Measurements from ENCODE around the gene NT5C1B. TPM values are rescaled to one million over a fixed set of nuclear protein-coding genes. Genes with fewer than 3 reads are reported as not detected.
"Not testable (repeated sequence)": the region's sequence is repeated elsewhere in the genome, so short reads cannot be mapped to it uniquely, and the experiment has no call there.

NT5C1B gene
- 1 to 10 TPM in 1 of 4 donors, under 1 TPM in 3; 0.66 to 1.1 (median 0.91) TPM for polyA plus RNA-seq (ENCODE audit: insufficient read length in 4 of 4)

GRCh38 chr2:18589354-18589753 is at the start of gene NT5C1B:
Gene NT5C1B (minus strand): TSS chr2:18589569. CDS start chr2:18589468, 101 bp downstream.
- no peak for DNase-seq (ENCODE audit: low read depth in 4 of 4, low spot score in 3 of 4)

- no peak for DNase-seq (ENCODE audit: low read depth in 4 of 4, low spot score in 3 of 4)
Measured at GRCh38 chr2:18637196-18637595, 47.8 kb upstream of the NT5C1B start.

- not testable (repeated sequence) for DNase-seq (ENCODE audit: low read depth in 4 of 4, low spot score in 3 of 4)
Measured at GRCh38 chr2:18632699-18633098, 43.3 kb upstream of the NT5C1B start.

DNA sequence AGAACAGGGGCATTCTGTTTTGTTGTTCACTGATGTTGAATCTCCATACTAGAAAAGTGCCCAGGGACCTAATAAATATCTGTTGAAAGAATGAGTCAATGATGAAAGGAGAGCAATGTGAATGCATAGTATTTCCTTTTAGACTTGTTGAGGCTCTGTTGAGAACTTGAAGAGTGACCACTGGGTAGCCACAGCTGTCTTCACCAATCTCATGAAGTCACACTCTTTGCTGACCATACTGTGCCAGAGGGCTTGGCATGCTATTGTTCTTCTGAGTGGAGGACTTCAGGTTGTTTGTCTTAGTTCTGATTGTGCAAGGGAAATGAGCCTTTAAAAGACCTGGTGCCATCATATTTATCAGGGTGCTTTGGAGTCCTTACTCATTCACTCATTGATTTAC is 41.6 kb upstream of the NT5C1B start:
- no peak for DNase-seq (ENCODE audit: low read depth in 4 of 4, low spot score in 3 of 4)

DNA sequence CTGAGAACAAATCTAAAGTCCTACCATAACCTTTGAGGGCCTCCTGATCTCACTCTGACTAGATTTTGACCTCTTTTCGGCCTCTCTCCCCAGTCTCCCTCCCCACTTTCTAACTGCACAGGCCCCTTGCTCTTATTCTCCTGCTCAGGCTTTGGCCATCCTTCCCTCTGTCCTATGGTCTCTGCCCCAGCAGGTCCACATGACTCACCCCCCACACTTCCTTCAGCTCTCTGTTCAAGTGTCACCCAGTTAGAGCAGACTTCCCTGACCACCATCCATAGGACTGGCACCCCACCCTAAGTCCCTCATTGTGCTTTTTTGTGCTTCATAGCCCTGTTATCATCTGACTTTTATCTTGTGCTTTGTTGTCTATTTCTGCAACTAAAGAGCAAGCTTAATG is 41.2 kb upstream of the NT5C1B start:
- no peak for DNase-seq (ENCODE audit: low read depth in 4 of 4, low spot score in 3 of 4)

DNA sequence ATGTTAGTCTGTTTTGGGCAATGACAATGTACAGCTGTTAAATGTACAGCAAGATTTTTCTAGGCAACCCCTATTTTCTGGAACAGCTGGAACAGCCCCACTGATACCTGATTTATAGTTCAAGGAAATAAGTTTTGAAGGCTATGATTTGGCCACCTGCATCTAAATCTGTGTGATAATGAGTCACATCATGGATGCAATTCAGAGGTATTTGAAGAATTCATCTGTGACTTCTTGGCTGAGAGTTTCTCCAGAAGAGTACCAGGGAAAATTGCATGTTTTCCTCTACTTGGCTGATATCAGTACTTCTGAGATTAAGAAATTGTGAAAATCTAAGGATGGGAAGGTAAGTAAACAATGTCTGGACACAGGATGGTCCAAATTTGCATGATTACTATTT is 40.7 kb upstream of the NT5C1B start:
- DNase-seq (ENCODE audit: low read depth in 4 of 4, low spot score in 3 of 4), result no peak

GRCh38 chr2:18626958-18627650 is 37.7 kb upstream of the NT5C1B start:
- DNase-seq (ENCODE audit: low read depth in 4 of 4, low spot score in 3 of 4), result no peak

DNA sequence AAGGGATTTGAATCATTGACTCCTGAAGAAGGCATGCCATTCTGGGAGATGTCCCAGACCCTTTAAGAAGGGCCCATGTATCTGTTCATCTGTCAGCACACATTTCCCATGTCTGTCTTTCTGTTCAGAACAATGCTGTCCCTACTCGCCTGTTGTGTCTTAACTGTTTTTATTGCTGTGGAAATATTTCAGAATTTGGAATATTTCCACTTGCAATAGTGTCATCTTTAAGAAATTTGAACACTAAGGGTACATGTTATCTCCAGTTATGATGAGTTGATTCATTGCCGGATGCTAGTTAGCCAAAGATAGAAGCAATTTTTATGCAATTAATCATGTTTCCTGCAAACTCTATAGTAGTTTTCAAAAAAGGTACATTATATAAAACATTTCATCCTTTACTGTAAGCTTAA is 36.9 kb upstream of the NT5C1B start:
- no peak for DNase-seq (ENCODE audit: low read depth in 4 of 4, low spot score in 3 of 4)

GRCh38 chr2:18625563-18625962 is 36.2 kb upstream of the NT5C1B start:
- no peak for DNase-seq (ENCODE audit: low read depth in 4 of 4, low spot score in 3 of 4)

GRCh38 chr2:18623782-18624181 is 34.4 kb upstream of the NT5C1B start:
- no peak for DNase-seq (ENCODE audit: low read depth in 4 of 4, low spot score in 3 of 4)

- DNase-seq (ENCODE audit: low read depth in 4 of 4, low spot score in 3 of 4), result no peak
Measured at GRCh38 chr2:18620867-18621632, 31.7 kb upstream of the NT5C1B start.

- DNase-seq (ENCODE audit: low read depth in 4 of 4, low spot score in 3 of 4), result no peak
Measured at GRCh38 chr2:18619091-18619490, 29.7 kb upstream of the NT5C1B start.

- DNase-seq (ENCODE audit: low read depth in 4 of 4, low spot score in 3 of 4), result no peak
Measured at GRCh38 chr2:18614041-18614440, 24.7 kb upstream of the NT5C1B start.

DNA sequence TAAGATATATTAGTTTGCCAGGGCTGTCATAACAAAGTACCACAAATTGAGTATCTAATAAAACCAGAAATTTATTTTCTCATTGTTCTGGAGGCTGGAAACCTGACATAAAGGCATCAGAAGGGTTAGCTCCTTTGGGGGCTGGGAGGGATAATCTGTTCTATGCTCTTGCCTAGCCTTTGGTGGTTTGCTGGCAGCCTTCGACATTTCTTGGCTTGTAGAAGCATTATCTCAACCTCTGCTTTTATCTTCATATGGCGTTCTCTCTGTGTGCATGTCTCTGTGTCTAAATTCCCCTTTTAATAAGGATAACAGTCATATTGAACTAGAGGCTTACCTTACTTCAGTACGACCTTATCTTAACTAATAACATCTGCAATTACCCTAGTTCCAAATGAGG is 22.8 kb upstream of the NT5C1B start:
- DNase-seq (ENCODE audit: low read depth in 4 of 4, low spot score in 3 of 4), result no peak

GRCh38 chr2:18611604-18612003 is 22.2 kb upstream of the NT5C1B start:
- no peak for DNase-seq (ENCODE audit: low read depth in 4 of 4, low spot score in 3 of 4)

DNA sequence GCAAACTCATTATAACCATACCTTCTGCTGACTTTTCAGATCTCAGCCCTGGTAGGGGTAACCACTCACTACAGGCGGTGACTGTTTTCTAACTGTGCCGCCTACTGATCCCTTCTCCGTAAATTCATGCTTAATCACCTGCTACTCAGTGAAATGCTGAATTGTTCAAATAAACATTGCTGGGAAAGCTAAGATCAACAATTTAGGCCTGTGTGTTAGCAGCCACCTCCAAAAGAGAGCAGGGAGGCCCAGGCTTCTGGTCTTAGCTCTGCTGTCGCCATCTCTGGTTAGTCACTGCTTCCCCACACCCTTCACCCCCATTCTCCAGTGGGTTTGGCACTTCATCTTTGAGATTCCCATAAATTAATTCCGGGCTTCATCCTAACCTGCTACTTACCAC is 21.8 kb upstream of the NT5C1B start:
- DNase-seq (ENCODE audit: low read depth in 4 of 4, low spot score in 3 of 4), result no peak

DNA sequence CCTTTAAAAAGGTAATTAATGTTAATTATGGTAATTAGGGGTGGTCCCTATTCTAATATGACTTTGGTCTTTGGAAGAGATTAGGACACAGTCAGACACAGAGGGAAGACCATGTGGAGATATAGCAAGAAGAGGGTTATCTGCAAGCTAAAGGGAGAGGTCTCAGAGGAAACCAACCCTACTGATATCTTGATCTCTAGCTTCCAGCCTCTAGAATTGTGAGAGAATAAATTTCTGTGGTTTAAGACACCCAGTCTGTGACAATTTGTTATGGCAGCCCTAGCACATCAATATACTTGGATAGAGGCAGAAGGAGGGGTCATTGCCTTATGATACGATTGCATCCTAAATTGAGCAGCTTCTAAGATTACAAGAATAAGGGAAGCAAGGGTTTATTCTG is 21.3 kb upstream of the NT5C1B start:
- no peak for DNase-seq (ENCODE audit: low read depth in 4 of 4, low spot score in 3 of 4)

DNA sequence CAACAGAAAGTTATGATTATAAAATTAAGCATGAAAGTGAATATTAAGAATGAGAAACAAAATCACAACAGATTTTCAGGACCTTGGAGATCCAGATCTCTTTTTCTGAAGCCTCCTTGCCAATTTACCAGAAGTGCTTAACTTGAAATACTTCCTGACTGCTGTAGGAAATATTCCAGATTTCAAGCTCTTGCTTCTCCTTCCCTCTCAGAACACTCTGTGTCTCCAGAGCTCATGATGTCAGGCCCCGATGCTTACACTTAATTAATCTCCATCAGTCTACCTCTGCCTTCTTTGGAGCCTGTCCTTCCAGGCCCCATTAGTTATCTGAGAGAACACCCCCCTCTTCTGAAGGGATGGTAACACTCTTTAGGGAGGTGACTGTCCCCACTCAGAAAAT is 20.7 kb upstream of the NT5C1B start:
- DNase-seq (ENCODE audit: low read depth in 4 of 4, low spot score in 3 of 4), result no peak

DNA sequence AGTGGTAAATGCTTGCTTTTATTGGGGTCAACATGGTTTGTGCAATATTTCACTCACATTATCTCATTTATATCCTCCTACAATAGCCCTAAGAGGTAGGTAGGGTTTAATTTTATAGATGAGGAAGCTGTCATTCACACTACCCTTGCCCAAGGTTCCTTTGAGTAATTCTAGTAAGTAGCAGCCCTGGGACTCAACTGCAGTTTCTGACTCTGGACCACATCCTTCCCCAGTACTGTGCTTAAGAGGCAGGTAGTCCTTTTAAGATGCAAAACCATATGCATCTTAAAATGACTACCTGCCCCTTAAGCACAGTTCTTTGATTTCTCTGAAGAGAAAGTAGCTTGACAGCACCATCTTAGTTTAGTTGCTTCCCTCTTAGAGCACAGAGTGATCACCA is 15.7 kb upstream of the NT5C1B start:
- no peak for DNase-seq (ENCODE audit: low read depth in 4 of 4, low spot score in 3 of 4)

DNA sequence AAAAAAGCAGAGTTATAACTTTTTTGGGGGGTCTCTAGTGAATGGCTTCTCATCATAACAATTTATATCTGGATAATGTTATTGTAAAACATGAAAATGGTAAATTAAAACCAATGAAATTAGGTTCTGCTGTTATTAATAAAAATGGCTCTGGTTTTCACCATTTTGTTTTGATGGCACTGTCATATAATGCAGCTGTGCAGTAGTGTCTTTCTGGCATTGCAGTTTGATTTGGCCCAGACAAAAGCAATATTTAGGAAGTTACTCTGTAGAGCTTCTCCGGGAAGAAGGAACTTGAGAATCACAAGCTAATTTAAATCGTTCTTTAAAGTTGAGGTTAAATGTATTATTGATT is 15.1 kb upstream of the NT5C1B start:
- no peak for DNase-seq (ENCODE audit: low read depth in 4 of 4, low spot score in 3 of 4)

- DNase-seq (ENCODE audit: low read depth in 4 of 4, low spot score in 3 of 4), result no peak
Measured at GRCh38 chr2:18603854-18604530, 14.6 kb upstream of the NT5C1B start.

DNA sequence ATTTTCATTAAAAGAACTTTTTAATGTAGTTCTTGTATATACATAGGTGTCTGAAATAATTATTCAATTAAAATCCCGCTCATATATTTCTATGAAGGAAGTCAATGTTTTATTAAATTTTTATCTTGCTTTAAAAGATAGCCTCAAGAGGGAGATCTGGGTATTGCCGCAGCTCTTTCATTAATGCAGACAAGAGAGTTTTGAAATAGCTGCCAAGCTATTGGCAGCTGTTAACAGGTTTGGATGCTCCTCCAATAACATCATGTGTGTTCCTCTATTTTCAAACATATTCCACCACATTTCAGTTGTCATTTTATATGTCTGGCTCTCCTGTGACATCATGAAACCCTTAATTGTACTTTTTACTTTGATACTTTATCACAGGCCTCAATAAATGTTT is 12.9 kb upstream of the NT5C1B start:
- no peak for DNase-seq (ENCODE audit: low read depth in 4 of 4, low spot score in 3 of 4)

Data from left renal pelvis (tissue), 4 donors.